Left lung (tissue), 14 donors: ENCODE measurements around the gene PRR23E. TPM values are rescaled to one million over a fixed set of nuclear protein-coding genes. Genes with fewer than 3 reads are reported as not detected.

ENCODE experiments used
- ATAC-seq: fragments of 200-7000 bp; cut with Tn5 transposase; one replicate; pipeline ENCODE4 v1.9.1; 2020; ENCODE audit warnings: moderate library complexity
- DNase-seq, 4 donors: peaks; one replicate each; pipeline ENCODE4 v3.0.0-alpha.2; 2013 to 2020
- H3K27ac ChIP-seq, 2 donors: fragments of 200-600 bp; sonication (generic) in 1 of 2; one replicate each; pipeline versions ENCODE4 v1.5.0 to v1.8.0; 2020 to 2021
- H3K27me3 ChIP-seq, 2 donors: fragments of 200-600 bp; sonication (generic) in 1 of 2; one replicate each; pipeline versions ENCODE4 v1.5.0 to v1.8.0; 2020 to 2021
- H3K36me3 ChIP-seq, 2 donors: fragments of 200-600 bp; sonication (generic) in 1 of 2; one replicate each; pipeline versions ENCODE4 v1.5.0 to v1.8.0; 2020 to 2021
- H3K4me1 ChIP-seq, 2 donors: fragments of 200-600 bp; one replicate each; pipeline ENCODE4 v1.8.0; 2021
- H3K4me3 ChIP-seq, 2 donors: fragments of 200-600 bp; sonication (generic) in 1 of 2; one replicate each; pipeline versions ENCODE4 v1.5.0 to v1.8.0; 2020 to 2021; ENCODE audit warnings: mild to moderate bottlenecking in 1 of 2
- H3K9me3 ChIP-seq, 2 donors: fragments of 200-600 bp; sonication (generic) in 1 of 2; one replicate each; pipeline versions ENCODE4 v1.5.0 to v1.8.0; 2020 to 2021
- CTCF ChIP-seq, 2 donors: fragments of 200-600 bp; sonication (generic) in 1 of 2; IDR thresholded peaks; one replicate each; pipeline versions ENCODE4 v1.5.0 to v1.8.0; 2021; ENCODE audit warnings: antibody characterized with exemption in 2 of 2
- intact Hi-C, 2 donors: fragments of 100-400 bp; cut with DNase I; formaldehyde crosslinking; loops; one replicate each; pipeline versions ENCODE4 v1.11.2 to v1.14.2; 2022
- long read RNA-seq, 12 donors: library from polyadenylated mRNA in 2 of 12; unstranded in 2 of 12; transcript quantifications; one replicate each; pipeline ENCODE4 v2.0.0 and lab custom pipeline, GENCODE V29; 2019 to 2026
- polyA plus RNA-seq, 6 donors: library from polyadenylated mRNA; unstranded; fragments of 120-200 nt; gene quantifications; one replicate each; pipeline ENCODE4 v1.2.1, GENCODE V29; 2013; ENCODE audit not compliant: insufficient read length in 6 of 6
- total RNA-seq, 2 donors: library from RNA; stranded (reverse); fragmentation: NEBNext Ultra II Directional; extraction: Animal tissue kit (Norgen Biotek cat#: 25700); gene quantifications; one replicate each; pipeline ENCODE4 v1.2.1, GENCODE V29; 2021
- donor health status: DM: no; HTN: yes; CAD: no.
- donor health status: DM: no; HTN: no; CAD: no.

Gene PRR23E, protein sequence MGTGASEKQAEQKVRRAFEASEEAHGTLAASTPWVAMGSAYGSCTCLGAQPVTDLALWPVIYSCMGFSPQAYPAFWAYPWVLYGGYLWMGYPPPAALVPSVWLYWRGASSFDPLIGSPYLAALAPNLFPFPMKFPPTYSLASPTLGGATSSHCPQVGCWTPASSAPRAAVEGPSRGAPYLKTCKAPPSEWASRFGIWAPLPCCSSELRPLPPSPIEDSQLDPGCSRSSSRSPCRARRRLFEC
- total RNA-seq (not detected), polyA plus RNA-seq (not detected)
- long read RNA-seq, donor 1 = 0 reads
- long read RNA-seq, donor 2 = 0 reads
- long read RNA-seq, donor 3 = 0 reads
- long read RNA-seq, donor 4 = 0 reads
- long read RNA-seq, donor 5 = 0 reads
- long read RNA-seq, donor 6 = 0 reads
- long read RNA-seq, donor 7 = 0 reads
- long read RNA-seq, donor 8 = 0 reads
- long read RNA-seq, donor 9 = 0 reads
- long read RNA-seq, donor 10 = 0 reads
- long read RNA-seq, donor 11 = 0 reads
- long read RNA-seq, donor 12 = 0 reads

- Histone ChIP-seq H3K9me3 (peaks cover 0 to 21% of the 10 kb centered on the region in 2 donors), H3K27ac (no peak within 1 kb of the TSS), H3K4me3 (no peak within 1 kb of the TSS), H3K36me3 (no peaks in the 10 kb centered on the region), H3K4me1 (no peaks in the 10 kb centered on the region), H3K27me3 (peaks cover 0 to 9% of the 10 kb centered on the region in 2 donors)
- intact Hi-C loops = no loop called here
- DNase-seq (peak in 1 of 4 donors; percentile 74), ATAC-seq (no peak)
- TF ChIP-seq CTCF (IDR thresholded peaks at IDR 0.05) = no peak
These were observed at the start of gene PRR23E for GRCh38 chr3:127192576-127193232. PRR23E (plus strand) TSS chr3:127193131; CDS start chr3:127196686, 3,555 bp downstream.

- no peak overlapping the region for H3K27ac ChIP-seq
- no peaks in the 10 kb centered on the region for H3K9me3 ChIP-seq
- no peak for TF ChIP-seq CTCF (IDR thresholded peaks at IDR 0.05)
- no peak for ATAC-seq
- no peaks in the 10 kb centered on the region for H3K36me3 ChIP-seq
- H3K4me3 ChIP-seq = no peak overlapping the region
- DNase-seq = no peak
- intact Hi-C loops = no loop called here
- peaks cover 0 to 6% of the 10 kb centered on the region in 2 donors for H3K27me3 ChIP-seq
- H3K4me1 ChIP-seq = peaks cover 0 to 4% of the 10 kb centered on the region in 2 donors
These were observed 49.8 kb upstream of the PRR23E start for GRCh38 chr3:127143172-127143571.

DNA sequence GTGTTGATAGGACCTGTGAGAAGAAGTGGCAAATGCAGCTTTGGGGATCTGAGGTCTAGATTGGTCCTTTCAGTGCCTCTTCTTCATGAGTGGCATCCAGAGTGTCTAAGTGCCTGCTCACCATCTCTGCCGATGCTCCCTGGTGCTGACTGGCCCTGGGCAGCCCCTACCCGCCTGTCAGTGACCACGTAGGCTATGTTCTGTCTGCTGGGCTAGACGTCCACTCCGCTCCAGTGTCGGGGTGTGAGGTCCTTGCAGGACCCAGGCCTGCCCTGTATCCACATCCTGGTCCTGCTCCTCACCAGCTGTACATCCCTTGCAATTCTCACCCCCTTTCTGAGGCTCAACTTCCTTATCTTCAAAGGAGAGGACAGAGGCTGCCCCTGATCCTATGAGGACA is 48.3 kb upstream of the PRR23E start:
- Histone ChIP-seq H3K4me3 (no peak overlapping the region), H3K9me3 (no peaks in the 10 kb centered on the region), H3K36me3 (no peaks in the 10 kb centered on the region), H3K4me1 (peaks cover 0 to 4% of the 10 kb centered on the region in 2 donors), H3K27me3 (no peaks in the 10 kb centered on the region), H3K27ac (no peak overlapping the region)
- DNase-seq = no peak
- no peak for TF ChIP-seq CTCF (IDR thresholded peaks at IDR 0.05)
- intact Hi-C loops = no loop called here
- ATAC-seq = no peak

DNA sequence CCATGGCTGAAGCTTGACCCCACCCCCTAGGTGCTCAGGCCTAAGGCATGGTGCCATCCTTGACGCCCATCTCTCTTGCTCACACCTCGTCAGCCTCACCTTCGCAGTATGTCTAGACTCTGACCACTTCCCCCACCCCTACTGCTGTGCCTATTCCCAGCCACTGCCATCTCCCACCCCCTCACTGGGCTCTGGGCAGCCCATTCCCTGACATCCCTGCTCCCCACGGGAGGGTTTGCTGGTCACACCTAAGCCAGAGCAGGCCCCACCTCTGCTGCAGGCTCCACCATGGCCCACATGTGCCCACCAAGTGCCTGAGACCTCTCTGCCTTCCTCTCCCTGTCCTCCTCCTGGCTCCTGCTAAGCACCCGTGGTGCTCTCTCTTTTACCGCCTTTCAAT is 47.7 kb upstream of the PRR23E start:
- intact Hi-C loops = no loop called here
- TF ChIP-seq CTCF (IDR thresholded peaks at IDR 0.05) = no peak
- Histone ChIP-seq H3K36me3 (no peaks in the 10 kb centered on the region), H3K27ac (no peak overlapping the region), H3K4me1 (peaks cover 0 to 4% of the 10 kb centered on the region in 2 donors), H3K9me3 (no peaks in the 10 kb centered on the region), H3K4me3 (no peak overlapping the region), H3K27me3 (no peaks in the 10 kb centered on the region)
- DNase-seq (no peak), ATAC-seq (no peak)

DNA sequence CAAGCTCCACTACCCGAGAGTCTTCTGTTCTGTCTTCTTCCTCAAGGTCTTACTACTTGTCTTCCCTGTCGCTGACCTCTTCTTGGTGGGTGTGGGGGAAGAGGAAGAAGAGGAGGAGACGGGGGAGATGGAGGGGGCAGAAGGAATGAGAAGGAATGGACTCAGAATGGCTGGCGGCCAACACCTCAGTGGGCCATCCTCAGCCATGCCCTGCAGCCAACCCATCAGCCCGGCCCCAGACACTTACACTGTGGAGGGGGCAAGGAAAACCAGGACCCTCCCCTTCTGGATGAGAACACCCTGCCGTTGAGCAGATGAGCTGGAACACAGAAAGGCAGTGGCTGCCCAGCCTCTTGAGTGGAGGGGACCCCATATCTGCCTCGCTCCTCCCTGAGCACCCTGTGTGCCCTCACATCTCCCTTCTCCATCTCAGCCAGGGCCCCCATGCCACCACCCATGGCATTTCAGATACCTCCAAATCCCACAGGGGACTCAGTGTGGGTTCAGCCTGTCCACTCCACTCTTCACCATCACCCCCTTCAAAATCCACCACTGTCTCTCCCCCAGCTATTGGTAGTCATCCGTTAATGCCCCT is 45.5 kb upstream of the PRR23E start:
- Histone ChIP-seq H3K9me3 (no peaks in the 10 kb centered on the region), H3K4me3 (no peak overlapping the region), H3K27me3 (no peaks in the 10 kb centered on the region), H3K36me3 (no peaks in the 10 kb centered on the region), H3K4me1 (peaks cover 0 to under 1% of the 10 kb centered on the region in 2 donors), H3K27ac (no peak overlapping the region)
- no peak for ATAC-seq
- no peak for DNase-seq
- intact Hi-C loops = no loop called here
- TF ChIP-seq CTCF (IDR thresholded peaks at IDR 0.05) = no peak
